DND-41 (cell line): ENCODE measurements around the gene ZC3H7A.

Source experiments
- CTCF ChIP-seq: IDR thresholded peaks from 2 replicates; pipeline ENCODE4 v1.5.1; 2012; ENCODE audit warnings: borderline replicate concordance, low read length, moderate library complexity, mild to moderate bottlenecking; ENCODE audit not compliant: poor library complexity, severe bottlenecking; ENCODE audit errors: extremely low read depth
- EZH2 ChIP-seq: IDR thresholded peaks from 3 replicates; pipeline ENCODE4 v1.6.1; 2012; ENCODE audit warnings: borderline replicate concordance, low read depth, mild to moderate bottlenecking, moderate library complexity, low read length, inconsistent platforms; ENCODE audit not compliant: severe bottlenecking

- TF ChIP-seq EZH2, result no peak
- TF ChIP-seq CTCF, result no peak
These were observed 1.8 kb downstream of the ZC3H7A start for GRCh38 chr16:11794996-11795886.
